Neural progenitor cell (in vitro differentiated cells): ENCODE results near the gene GOLGA5. TPM values are rescaled to one million over a fixed set of nuclear protein-coding genes. Genes with fewer than 3 reads are reported as not detected.

Source experiments
- DNase-seq: peaks from one replicate; pipeline ENCODE4 v3.0.0-alpha.2; 2016; ENCODE audit warnings: low spot score
- H2AFZ ChIP-seq: fragments of 200-600 bp; sonication (generic); replicated peaks from 2 replicates; pipeline ENCODE4 v1.6.1; 2016; ENCODE audit warnings: antibody characterized with exemption
- H3F3A ChIP-seq: fragments of 200-600 bp; sonication (generic); 2 replicates; pipeline ENCODE4 v1.6.1; 2016; ENCODE audit warnings: antibody characterized with exemption, low read depth
- H3K27ac ChIP-seq: fragments of 200-600 bp; sonication (generic); 2 replicates; pipeline ENCODE4 v1.5.1; 2016; ENCODE audit warnings: mild to moderate bottlenecking
- H3K27me3 ChIP-seq: fragments of 200-600 bp; sonication (generic); 2 replicates; pipeline ENCODE4 v1.6.1; 2016; ENCODE audit warnings: mild to moderate bottlenecking, moderate library complexity
- H3K36me3 ChIP-seq: fragments of 200-600 bp; sonication (generic); 2 replicates; pipeline ENCODE4 v1.5.1; 2016
- H3K4me1 ChIP-seq: fragments of 200-600 bp; sonication (generic); 2 replicates; pipeline ENCODE4 v1.6.1; 2016; ENCODE audit warnings: mixed run types
- H3K4me2 ChIP-seq: fragments of 200-600 bp; sonication (generic); 2 replicates; pipeline ENCODE4 v1.6.1; 2016
- H3K4me3 ChIP-seq: fragments of 200-600 bp; sonication (generic); 2 replicates; pipeline ENCODE4 v1.5.1; 2016
- H3K79me2 ChIP-seq: fragments of 200-600 bp; sonication (generic); 2 replicates; pipeline ENCODE4 v1.6.1; 2016; ENCODE audit warnings: low read depth
- H3K9ac ChIP-seq: fragments of 200-600 bp; sonication (generic); 2 replicates; pipeline ENCODE4 v1.6.1; 2016
- H3K9me3 ChIP-seq: fragments of 200-600 bp; sonication (generic); 2 replicates; pipeline ENCODE4 v1.5.1; 2016; ENCODE audit warnings: low read depth
- H4K20me1 ChIP-seq: fragments of 200-600 bp; sonication (generic); 2 replicates; pipeline ENCODE4 v1.6.1; 2016; ENCODE audit warnings: low read depth
- H3K27ac Mint-ChIP-seq: 3 replicates; pipeline ENCODE4 v1.8.0; 2021; ENCODE audit warnings: mixed read lengths
- H3K27me3 Mint-ChIP-seq: 2 replicates; pipeline ENCODE4 v1.8.0; 2022; ENCODE audit warnings: low read depth, mild to moderate bottlenecking, inconsistent platforms, moderate library complexity, mixed read lengths; ENCODE audit not compliant: insufficient read depth
- H3K36me3 Mint-ChIP-seq: 3 replicates; pipeline ENCODE4 v1.8.0; 2021; ENCODE audit warnings: mixed read lengths
- H3K4me1 Mint-ChIP-seq: 3 replicates; pipeline ENCODE4 v1.8.0; 2021; ENCODE audit warnings: mixed read lengths
- H3K4me3 Mint-ChIP-seq: 3 replicates; pipeline ENCODE4 v1.8.0; 2021; ENCODE audit warnings: mild to moderate bottlenecking, moderate library complexity, mixed read lengths
- H3K9me3 Mint-ChIP-seq: 3 replicates; pipeline ENCODE4 v1.8.0; 2020; ENCODE audit warnings: mixed read lengths
- EZH2 ChIP-seq: fragments of 200-600 bp; sonication (generic); IDR thresholded peaks from 2 replicates; pipeline ENCODE4 v1.6.1; 2017; ENCODE audit warnings: antibody characterized with exemption, mild to moderate bottlenecking, moderate library complexity
- EZH2phosphoT487 ChIP-seq: fragments of 200-600 bp; sonication (generic); IDR thresholded peaks from 2 replicates; pipeline ENCODE4 v1.6.1; 2017; ENCODE audit warnings: antibody characterized with exemption
- total RNA-seq: library from RNA; depleted of rRNA; stranded (reverse); fragments of >200 nt; gene quantifications from 2 replicates; pipeline ENCODE4 v1.2.3, GENCODE V29; 2015; ENCODE audit warnings: low replicate concordance
- TF ChIP-seq, protein P1 (sequence below): fragments of 200-600 bp; sonication (generic); IDR thresholded peaks from 2 replicates; pipeline ENCODE4 v1.5.1; 2017; ENCODE audit warnings: antibody characterized with exemption, mild to moderate bottlenecking

Gene GOLGA5
- total RNA-seq, 1 donor from 2014 or later = 34.2 TPM

DNA sequence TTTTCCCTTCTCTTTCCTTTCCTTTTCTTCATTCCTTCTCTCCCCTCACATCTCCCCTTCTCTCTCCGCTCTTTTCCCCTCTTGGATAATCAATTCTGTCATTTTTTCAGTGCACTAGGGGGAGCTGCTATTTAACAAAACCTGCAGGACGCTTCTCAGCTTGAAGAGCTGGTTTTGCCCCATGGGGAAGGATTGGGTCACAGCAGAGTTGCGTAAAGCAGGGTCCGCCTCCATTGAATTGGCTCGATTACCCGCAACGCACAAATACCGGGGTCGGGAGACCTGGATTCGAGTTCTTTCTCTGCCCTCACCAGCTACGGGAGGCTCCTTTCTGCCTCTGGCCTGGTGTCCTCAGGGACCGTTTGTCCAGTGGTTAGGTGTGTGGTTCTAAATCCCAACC lies 86.7 kb downstream of the GOLGA5 start:
- peaks cover 13% of the 10 kb centered on the region for H3K4me1 Mint-ChIP-seq
- Histone ChIP-seq H3K4me2 (peak overlapping the region; percentile 4), H4K20me1 (no peaks in the 10 kb centered on the region), H3K9me3 (no peaks in the 10 kb centered on the region), H3K79me2 (no peaks in the 10 kb centered on the region), H3K4me3 (no peak overlapping the region), H3K4me1 (peaks cover 24% of the 10 kb centered on the region), H3K36me3 (no peaks in the 10 kb centered on the region), H3F3A (peaks cover 13% of the 10 kb centered on the region), H3K9ac (no peak overlapping the region), H3K27ac (no peak overlapping the region), H3K27me3 (peaks cover 19% of the 10 kb centered on the region), H2AFZ (peak overlapping the region; percentile 53)
- H3K9me3 Mint-ChIP-seq = no peaks in the 10 kb centered on the region
- H3K36me3 Mint-ChIP-seq = no peaks in the 10 kb centered on the region
- H3K27me3 Mint-ChIP-seq = peaks cover 2% of the 10 kb centered on the region
- no peak for TF ChIP-seq EZH2phosphoT487
- TF ChIP-seq, protein P1, sequence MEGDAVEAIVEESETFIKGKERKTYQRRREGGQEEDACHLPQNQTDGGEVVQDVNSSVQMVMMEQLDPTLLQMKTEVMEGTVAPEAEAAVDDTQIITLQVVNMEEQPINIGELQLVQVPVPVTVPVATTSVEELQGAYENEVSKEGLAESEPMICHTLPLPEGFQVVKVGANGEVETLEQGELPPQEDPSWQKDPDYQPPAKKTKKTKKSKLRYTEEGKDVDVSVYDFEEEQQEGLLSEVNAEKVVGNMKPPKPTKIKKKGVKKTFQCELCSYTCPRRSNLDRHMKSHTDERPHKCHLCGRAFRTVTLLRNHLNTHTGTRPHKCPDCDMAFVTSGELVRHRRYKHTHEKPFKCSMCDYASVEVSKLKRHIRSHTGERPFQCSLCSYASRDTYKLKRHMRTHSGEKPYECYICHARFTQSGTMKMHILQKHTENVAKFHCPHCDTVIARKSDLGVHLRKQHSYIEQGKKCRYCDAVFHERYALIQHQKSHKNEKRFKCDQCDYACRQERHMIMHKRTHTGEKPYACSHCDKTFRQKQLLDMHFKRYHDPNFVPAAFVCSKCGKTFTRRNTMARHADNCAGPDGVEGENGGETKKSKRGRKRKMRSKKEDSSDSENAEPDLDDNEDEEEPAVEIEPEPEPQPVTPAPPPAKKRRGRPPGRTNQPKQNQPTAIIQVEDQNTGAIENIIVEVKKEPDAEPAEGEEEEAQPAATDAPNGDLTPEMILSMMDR = peak; percentile 59
- H3K27ac Mint-ChIP-seq = no peak overlapping the region
- H3K4me3 Mint-ChIP-seq = no peak overlapping the region
- peak; percentile 69 for DNase-seq

DNA sequence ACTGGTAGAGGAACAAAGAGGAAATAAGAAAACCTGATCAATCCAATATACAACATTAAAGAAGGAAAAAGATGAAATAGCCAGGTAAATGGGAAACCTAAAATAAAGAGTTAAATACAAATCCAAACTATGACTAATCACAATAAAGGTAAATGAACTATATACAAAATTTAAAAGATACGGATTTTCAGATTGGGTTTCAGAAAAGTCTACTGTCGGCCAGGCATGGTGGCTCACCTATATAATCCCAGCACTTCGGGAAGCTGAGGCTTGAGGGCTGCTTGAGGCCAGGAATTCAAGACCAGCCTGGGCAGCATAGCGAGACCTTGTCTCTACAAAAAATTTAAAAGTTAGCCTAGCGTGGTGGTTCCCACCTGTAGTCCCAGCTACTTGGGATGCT lies 89.0 kb downstream of the GOLGA5 start:
- no peak overlapping the region for H3K9ac ChIP-seq
- DNase-seq = no peak
- H3K27ac ChIP-seq = no peak overlapping the region
- no peaks in the 10 kb centered on the region for H3K9me3 ChIP-seq
- H3K27ac Mint-ChIP-seq = no peak overlapping the region
- peaks cover 9% of the 10 kb centered on the region for H3K27me3 Mint-ChIP-seq
- H3K36me3 ChIP-seq = no peaks in the 10 kb centered on the region
- no peak overlapping the region for H3K4me3 Mint-ChIP-seq
- no peak overlapping the region for H3K4me3 ChIP-seq
- H3F3A ChIP-seq = peaks cover 7% of the 10 kb centered on the region
- H3K27me3 ChIP-seq = no peaks in the 10 kb centered on the region
- no peaks in the 10 kb centered on the region for H3K79me2 ChIP-seq
- H3K36me3 Mint-ChIP-seq = no peaks in the 10 kb centered on the region
- no peak overlapping the region for H2AFZ ChIP-seq
- H3K4me2 ChIP-seq = no peak overlapping the region
- H3K4me1 Mint-ChIP-seq = peaks cover 7% of the 10 kb centered on the region
- no peaks in the 10 kb centered on the region for H3K9me3 Mint-ChIP-seq
- TF ChIP-seq, protein P1 = no peak
- TF ChIP-seq EZH2 (no peak), EZH2phosphoT487 (no peak)
- peaks cover 17% of the 10 kb centered on the region for H3K4me1 ChIP-seq
- no peaks in the 10 kb centered on the region for H4K20me1 ChIP-seq

DNA sequence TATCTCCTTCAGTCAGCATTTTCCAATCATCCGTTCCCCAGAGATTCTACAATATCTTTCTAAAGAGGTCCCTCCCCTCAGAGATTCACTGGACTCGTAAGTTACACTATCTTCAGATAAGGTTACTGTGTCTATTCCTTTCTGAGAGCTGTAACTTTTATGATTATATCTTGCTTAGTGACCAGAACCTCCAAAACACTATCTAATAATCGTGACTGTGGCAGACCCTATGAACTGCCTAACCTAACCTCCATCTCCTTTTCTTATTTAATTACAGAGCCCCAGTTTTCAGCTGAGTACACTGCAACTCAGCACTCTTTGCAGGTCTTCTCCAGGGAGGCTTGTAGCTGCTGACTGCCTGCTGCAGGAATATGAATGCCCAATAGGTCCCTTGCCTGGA lies 90.3 kb downstream of the GOLGA5 start:
- H3K27ac Mint-ChIP-seq = no peak overlapping the region

More for the DNA sequence above, 90.3 kb downstream of the GOLGA5 start:
- Histone ChIP-seq H3K36me3 (no peaks in the 10 kb centered on the region), H3K27me3 (no peaks in the 10 kb centered on the region), H3K27ac (no peak overlapping the region), H3K4me2 (no peak overlapping the region), H3K9me3 (no peaks in the 10 kb centered on the region), H3K4me1 (peaks cover 4% of the 10 kb centered on the region), H3K4me3 (no peak overlapping the region), H2AFZ (no peak overlapping the region), H3F3A (no peaks in the 10 kb centered on the region), H3K79me2 (no peaks in the 10 kb centered on the region), H4K20me1 (no peaks in the 10 kb centered on the region), H3K9ac (no peak overlapping the region)
- H3K4me1 Mint-ChIP-seq = no peaks in the 10 kb centered on the region
- TF ChIP-seq EZH2 = no peak
- TF ChIP-seq, protein P1 = no peak
- TF ChIP-seq EZH2phosphoT487 = no peak
- H3K4me3 Mint-ChIP-seq = no peak overlapping the region
- peaks cover 9% of the 10 kb centered on the region for H3K27me3 Mint-ChIP-seq
- no peaks in the 10 kb centered on the region for H3K36me3 Mint-ChIP-seq
- H3K9me3 Mint-ChIP-seq = no peaks in the 10 kb centered on the region
- DNase-seq = no peak
